CD14-positive monocyte (primary cell): ENCODE results near the gene TNPO3. TPM values are rescaled to one million over a fixed set of nuclear protein-coding genes. Genes with fewer than 3 reads are reported as not detected.
"Not testable (repeated sequence)": the region's sequence is repeated elsewhere in the genome, so short reads cannot be mapped to it uniquely, and the experiment has no call there.

Experiments used
- DNase-seq, 3 donors: peaks; one replicate each; pipeline ENCODE4 v3.0.0-alpha.2; 2011 to 2022
- H2AFZ ChIP-seq: 2 replicates; pipeline ENCODE4 v1.6.0; 2012; ENCODE audit warnings: mild to moderate bottlenecking, low read depth, low read length, inconsistent platforms; ENCODE audit not compliant: insufficient read depth, poor library complexity, severe bottlenecking
- H3K27ac ChIP-seq, 2 donors: 1 replicate in 1 of 2; 2 replicates in 1 of 2; pipeline ENCODE4 v1.5.1; 2012 to 2013; ENCODE audit warnings: low read length in 2 of 2, control low read depth in 1 of 2, inconsistent platforms in 1 of 2, low read depth in 1 of 2, mild to moderate bottlenecking in 1 of 2
- H3K27me3 ChIP-seq, 2 donors: one replicate each; pipeline versions ENCODE4 v1.6.0 to v1.6.1; 2011 to 2013; ENCODE audit warnings: low read length in 2 of 2; ENCODE audit not compliant: control insufficient read depth in 2 of 2, insufficient read depth in 2 of 2
- H3K36me3 ChIP-seq, 2 donors: replicated peaks in 1 of 2; 1 replicate in 1 of 2; 2 replicates in 1 of 2; pipeline versions ENCODE4 v1.5.1 to v1.6.1; 2012 to 2013; ENCODE audit warnings: low read length in 2 of 2, control low read depth in 1 of 2, inconsistent platforms in 1 of 2, mild to moderate bottlenecking in 1 of 2; ENCODE audit not compliant: insufficient read depth in 2 of 2, control insufficient read depth in 1 of 2
- H3K4me1 ChIP-seq, 2 donors: 1 replicate in 1 of 2; 2 replicates in 1 of 2; pipeline versions ENCODE4 v1.5.1 to v1.6.1; 2012 to 2013; ENCODE audit warnings: low read length in 2 of 2, control low read depth in 1 of 2, inconsistent platforms in 1 of 2, mild to moderate bottlenecking in 1 of 2, moderate library complexity in 1 of 2; ENCODE audit not compliant: insufficient read depth in 2 of 2, control insufficient read depth in 1 of 2
- H3K4me2 ChIP-seq: replicated peaks from 2 replicates; pipeline ENCODE3; 2012; ENCODE audit warnings: low read length, moderate library complexity, mild to moderate bottlenecking; ENCODE audit not compliant: poor library complexity, severe bottlenecking; ENCODE audit errors: extremely low read depth
- H3K4me3 ChIP-seq, 3 experiments: fragments of 200-600 bp in 1 of 3; sonication (generic) in 1 of 3; replicated peaks in 1 of 3; 1 replicate in 2 of 3; 2 replicates in 1 of 3; pipeline ENCODE4 v1.5.1; 2011 to 2013; ENCODE audit warnings: low read length in 3 of 3, mild to moderate bottlenecking in 3 of 3, control low read depth in 2 of 3, low read depth in 2 of 3, inconsistent platforms in 1 of 3, moderate library complexity in 1 of 3
- H3K79me2 ChIP-seq: 2 replicates; pipeline ENCODE4 v1.6.0; 2012; ENCODE audit warnings: mild to moderate bottlenecking, control low read depth, inconsistent platforms, low read length, moderate library complexity; ENCODE audit not compliant: insufficient read depth
- H3K9ac ChIP-seq: 2 replicates; pipeline ENCODE4 v1.6.0; 2017; ENCODE audit warnings: low read length, mild to moderate bottlenecking; ENCODE audit not compliant: insufficient read depth, poor library complexity, severe bottlenecking
- H3K9me3 ChIP-seq, 2 donors: replicated peaks in 1 of 2; 1 replicate in 1 of 2; 2 replicates in 1 of 2; pipeline versions ENCODE4 v1.5.1 to v1.6.1; 2012 to 2013; ENCODE audit warnings: low read length in 2 of 2, control low read depth in 1 of 2; ENCODE audit not compliant: control insufficient read depth in 1 of 2, insufficient read depth in 1 of 2
- H4K20me1 ChIP-seq: 2 replicates; pipeline ENCODE4 v1.6.0; 2012; ENCODE audit warnings: mild to moderate bottlenecking, low read length, control low read depth, moderate library complexity; ENCODE audit not compliant: insufficient read depth
- H3K27ac Mint-ChIP-seq, 7 donors: one replicate each; pipeline ENCODE4 v1.8.0; 2020; ENCODE audit warnings: mild to moderate bottlenecking in 7 of 7, mixed read lengths in 7 of 7, moderate library complexity in 6 of 7, inconsistent platforms in 2 of 7
- H3K27me3 Mint-ChIP-seq, 3 donors: one replicate each; pipeline ENCODE4 v1.8.0; 2021 to 2022; ENCODE audit warnings: low read depth in 3 of 3, mild to moderate bottlenecking in 3 of 3, mixed read lengths in 3 of 3, moderate library complexity in 3 of 3, inconsistent platforms in 1 of 3
- H3K36me3 Mint-ChIP-seq, 2 donors: one replicate each; pipeline ENCODE4 v1.8.0; 2020; ENCODE audit warnings: mixed read lengths in 2 of 2, inconsistent platforms in 1 of 2, mild to moderate bottlenecking in 1 of 2
- H3K4me1 Mint-ChIP-seq: one replicate; pipeline ENCODE4 v1.8.0; 2020; ENCODE audit warnings: mild to moderate bottlenecking, mixed read lengths
- H3K4me3 Mint-ChIP-seq, 2 donors: one replicate each; pipeline ENCODE4 v1.8.0; 2020; ENCODE audit warnings: mild to moderate bottlenecking in 2 of 2, mixed read lengths in 2 of 2, moderate library complexity in 1 of 2
- H3K9me3 Mint-ChIP-seq, 7 donors: one replicate each; pipeline ENCODE4 v1.8.0; 2020 to 2022; ENCODE audit warnings: mixed read lengths in 7 of 7, mild to moderate bottlenecking in 6 of 7, moderate library complexity in 6 of 7, inconsistent platforms in 2 of 7
- CTCF ChIP-seq: fragments of 200-600 bp; IDR thresholded peaks from one replicate; pipeline ENCODE4 v1.8.0; 2022; ENCODE audit warnings: antibody characterized with exemption, mild to moderate bottlenecking
- WGBS: methylation state at CpG from one replicate; pipeline ENCODE4 v1.1.5; 2013; ENCODE audit warnings: missing lambda C conversion rate; ENCODE audit not compliant: insufficient coverage; 5-methylcytosine and 5-hydroxymethylcytosine counted together
- intact Hi-C, 2 donors: fragments of 100-400 bp; cut with micrococcal nuclease; formaldehyde crosslinking; loops; one replicate each; pipeline versions ENCODE4 v1.15.0 to v1.15.1; 2023
- polyA plus RNA-seq, 3 donors: library from polyadenylated mRNA; depleted of rRNA in 1 of 3; unstranded in 2 of 3; stranded (reverse) in 1 of 3; fragments of 300-500 nt in 2 of 3; fragments of >200 nt in 1 of 3; fragmentation: Illumina TruSeq in 2 of 3; gene quantifications; 1 replicate in 2 of 3; 2 replicates in 1 of 3; pipeline ENCODE4 v1.2.3, GENCODE V29; 2012 to 2021

The TNPO3 gene
- polyA plus RNA-seq, 3 donors: 17.0 to 23.8 (median 19.7) TPM

DNA sequence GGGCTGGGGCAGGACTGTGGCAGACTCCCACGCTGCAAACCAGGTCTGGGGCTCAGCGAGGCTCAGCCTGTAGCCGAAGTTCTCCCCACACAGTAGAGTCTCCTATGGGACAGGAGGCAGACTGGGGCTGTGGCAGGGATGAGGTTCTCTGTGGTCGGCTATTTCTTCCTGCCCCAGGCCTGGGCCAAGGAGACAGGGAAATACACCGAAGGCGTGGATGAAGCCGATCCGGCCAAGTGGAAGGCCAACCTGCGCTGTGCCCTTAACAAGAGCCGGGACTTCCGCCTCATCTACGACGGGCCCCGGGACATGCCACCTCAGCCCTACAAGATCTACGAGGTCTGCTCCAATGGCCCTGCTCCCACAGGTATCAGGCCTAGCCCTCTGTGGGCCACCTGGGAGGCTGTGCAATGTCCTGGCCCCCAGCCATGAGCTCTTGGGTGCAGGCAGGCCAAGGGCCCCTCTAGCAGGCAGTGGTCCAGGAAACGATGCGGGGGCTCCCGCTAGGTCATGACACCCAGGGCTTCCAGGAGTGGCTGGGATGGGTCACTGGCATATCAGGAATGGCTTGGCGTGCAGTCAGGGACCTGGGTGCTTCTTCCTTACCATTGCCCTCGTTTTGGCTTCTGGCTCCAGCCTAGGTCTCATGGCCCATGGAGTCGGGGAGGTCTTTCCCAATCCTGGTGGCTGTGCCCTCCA is 109.1 kb downstream of the TNPO3 start:
- Histone ChIP-seq H3K9ac (no peak overlapping the region), H3K4me3 (no peak overlapping the region), H3K27me3 (no peaks in the 10 kb centered on the region), H2AFZ (no peak overlapping the region), H3K9me3 (no peaks in the 10 kb centered on the region), H3K36me3 (peaks cover 73 to 82% of the 10 kb centered on the region in 2 donors), H3K79me2 (peaks cover 88% of the 10 kb centered on the region), H3K4me2 (no peak overlapping the region), H4K20me1 (peaks cover 100% of the 10 kb centered on the region), H3K27ac (peak overlapping the region; percentile 44 to 56), H3K4me1 (peaks cover 80 to 88% of the 10 kb centered on the region in 2 donors)
- peaks cover 79% of the 10 kb centered on the region for H3K4me1 Mint-ChIP-seq
- H3K9me3 Mint-ChIP-seq: no peaks in the 10 kb centered on the region
- H3K27me3 Mint-ChIP-seq: no peaks in the 10 kb centered on the region
- peak overlapping the region in 5 of 7 donors; percentile 32 to 74 (median 54) for H3K27ac Mint-ChIP-seq
- intact Hi-C loops: loop anchor here (2.0 to 10.0 kb wide), 3 partner anchors 39 to 1571 kb away; no protein-coding TSS in a partner anchor
- no peak for TF ChIP-seq CTCF
- no peak overlapping the region for H3K4me3 Mint-ChIP-seq
- WGBS: 94% methylated on average over 17 of the region's 21 CpGs
- peaks cover 62 to 84% of the 10 kb centered on the region in 2 donors for H3K36me3 Mint-ChIP-seq
- no peak for DNase-seq

DNA sequence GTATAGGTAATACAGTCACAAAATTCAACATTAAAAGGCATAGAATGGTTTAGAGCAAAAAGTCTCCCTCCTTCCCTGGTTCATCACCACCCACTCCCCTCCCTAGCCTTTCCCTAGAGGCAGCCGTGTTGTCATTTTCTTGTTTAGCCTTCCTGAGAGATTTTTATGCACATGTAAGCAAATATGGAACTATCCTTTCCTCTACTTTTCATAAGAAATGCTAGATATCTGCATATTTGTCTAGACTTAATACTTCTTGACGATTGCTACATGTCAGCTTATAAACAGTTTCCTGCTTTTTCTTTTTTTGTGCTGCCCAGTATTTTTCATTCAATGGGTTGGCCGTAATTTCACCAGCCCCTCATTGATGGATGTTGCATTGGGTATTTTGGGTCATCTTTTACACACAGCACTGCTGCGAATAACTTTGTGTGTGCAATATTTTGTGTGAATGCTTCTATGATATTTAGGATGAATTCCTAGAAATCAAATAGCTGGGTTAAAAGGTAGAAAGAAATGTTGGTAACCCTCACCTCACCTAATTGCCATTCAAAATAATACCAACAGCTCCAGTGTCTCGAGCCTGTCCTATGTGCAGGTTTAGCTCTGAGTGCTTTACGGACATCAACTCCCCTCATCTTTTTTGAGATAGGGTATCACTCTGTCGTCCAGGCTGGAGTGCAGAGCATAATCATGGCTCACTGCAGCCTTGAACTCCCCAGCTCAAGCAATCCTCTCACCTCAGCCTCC is 110.2 kb downstream of the TNPO3 start:
- Mint-ChIP-seq H3K36me3 (peaks cover 52 to 73% of the 10 kb centered on the region in 2 donors), H3K4me1 (peaks cover 82% of the 10 kb centered on the region), H3K9me3 (no peaks in the 10 kb centered on the region), H3K4me3 (peak overlapping the region in 1 of 2 donors; percentile 26), H3K27me3 (no peaks in the 10 kb centered on the region), H3K27ac (peak overlapping the region in 5 of 7 donors; percentile 51 to 66 (median 55))
- no peak overlapping the region for H3K9ac ChIP-seq
- intact Hi-C loops: loop anchor here (5.0 to 10.0 kb wide), 2 partner anchors 37 to 1570 kb away; no protein-coding TSS in a partner anchor
- H3K9me3 ChIP-seq: no peaks in the 10 kb centered on the region
- H4K20me1 ChIP-seq: peaks cover 96% of the 10 kb centered on the region
- H3K36me3 ChIP-seq: peaks cover 61 to 71% of the 10 kb centered on the region in 2 donors
- peak overlapping the region; percentile 47 for H3K4me2 ChIP-seq
- peaks cover 87 to 95% of the 10 kb centered on the region in 2 donors for H3K4me1 ChIP-seq
- TF ChIP-seq CTCF: no peak
- no peak overlapping the region for H2AFZ ChIP-seq
- WGBS: 64% methylated on average over 4 of the region's 7 CpGs
- peak overlapping the region in 1 of 2 donors; percentile 56 for H3K27ac ChIP-seq
- no peaks in the 10 kb centered on the region for H3K27me3 ChIP-seq
- H3K79me2 ChIP-seq: peaks cover 96% of the 10 kb centered on the region
- DNase-seq: no peak
- H3K4me3 ChIP-seq: peak overlapping the region in 1 of 3 experiments; percentile 45

- intact Hi-C loops: loop anchor here in 1 of 2 donors (10.0 kb wide), 1 partner anchor 1568 kb away; no protein-coding TSS in a partner anchor
These were observed 111.7 kb downstream of the TNPO3 start for GRCh38 chr7:128943251-128943650.

More at GRCh38 chr7:128943251-128943650, 111.7 kb downstream of the TNPO3 start:
- peak overlapping the region in 5 of 7 donors; percentile 6 to 10 (median 8) for H3K27ac Mint-ChIP-seq
- WGBS: 40% methylated on average over 1 of the region's 2 CpGs
- not testable (repeated sequence) for H3K4me2 ChIP-seq, H3K27me3 ChIP-seq, H2AFZ ChIP-seq, H3K27me3 Mint-ChIP-seq, H3K4me3 ChIP-seq, H3K9me3 Mint-ChIP-seq, H3K9me3 ChIP-seq, H3K4me3 Mint-ChIP-seq, H3K27ac ChIP-seq, H3K9ac ChIP-seq
- H3K36me3 Mint-ChIP-seq: peaks cover 42 to 65% of the 10 kb centered on the region in 2 donors
- Histone ChIP-seq H3K36me3 (peaks cover 48 to 59% of the 10 kb centered on the region in 2 donors), H3K4me1 (peaks cover 78 to 87% of the 10 kb centered on the region in 2 donors), H3K79me2 (peaks cover 98% of the 10 kb centered on the region), H4K20me1 (peaks cover 82% of the 10 kb centered on the region)
- DNase-seq: peak in 1 of 3 donors; percentile 37
- peaks cover 77% of the 10 kb centered on the region for H3K4me1 Mint-ChIP-seq
